GM21515 (cell line): ENCODE data around the gene CNTF.
"Not testable (repeated sequence)": the region's sequence is repeated elsewhere in the genome, so short reads cannot be mapped to it uniquely, and the experiment has no call there.

Source experiments
- ATAC-seq: cut with Tn5 transposase; IDR thresholded peaks from one replicate; pipeline ENCODE4 v1.9.1; 2021; ENCODE audit not compliant: unreplicated experiment

CNTF gene

GRCh38 chr11:58622344-58622743, at the start of gene CNTF:
TSS of gene CNTF (plus strand) at chr11:58622665. CDS start at chr11:58622753, 88 bp downstream.
- no peak for ATAC-seq

- ATAC-seq, result not testable (repeated sequence)
Measured at GRCh38 chr11:58572906-58573305, 49.6 kb upstream of the CNTF start.

- ATAC-seq, result no peak
Measured at GRCh38 chr11:58573451-58574104, 48.9 kb upstream of the CNTF start.

GRCh38 chr11:58574881-58575280, 47.6 kb upstream of the CNTF start:
- no peak for ATAC-seq

GRCh38 chr11:58575377-58576020, 47.0 kb upstream of the CNTF start, which contains the start of gene LPXN:
TSS of gene LPXN (minus strand) at chr11:58575856. CDS start at chr11:58575772, 84 bp downstream.
- no peak for ATAC-seq

GRCh38 chr11:58576887-58577471, 45.5 kb upstream of the CNTF start:
- ATAC-seq, result no peak

- peak; percentile 48 for ATAC-seq
Measured at GRCh38 chr11:58577555-58578135, 44.8 kb upstream of the CNTF start.

- no peak for ATAC-seq
Measured at GRCh38 chr11:58578136-58578634, 44.3 kb upstream of the CNTF start.

- peak; percentile 35 for ATAC-seq
Measured at GRCh38 chr11:58578635-58579191, 43.8 kb upstream of the CNTF start, which contains the start of gene ZFP91. TSS of gene ZFP91 (plus strand) at chr11:58579063. CDS start at chr11:58579282, 219 bp downstream.

GRCh38 chr11:58579192-58580129, 43.0 kb upstream of the CNTF start:
- ATAC-seq, result peak; percentile 48

- no peak for ATAC-seq
Measured at GRCh38 chr11:58580311-58580710, 42.2 kb upstream of the CNTF start.

GRCh38 chr11:58582437-58582836, 40.0 kb upstream of the CNTF start:
- no peak for ATAC-seq

GRCh38 chr11:58586998-58587397, 35.5 kb upstream of the CNTF start:
- no peak for ATAC-seq

- no peak for ATAC-seq
Measured at GRCh38 chr11:58591659-58592058, 30.8 kb upstream of the CNTF start.

- no peak for ATAC-seq
Measured at GRCh38 chr11:58592760-58593472, 29.5 kb upstream of the CNTF start.

GRCh38 chr11:58594826-58595225, 27.6 kb upstream of the CNTF start:
- ATAC-seq, result no peak

- ATAC-seq, result no peak
Measured at GRCh38 chr11:58596621-58597020, 25.8 kb upstream of the CNTF start.

- no peak for ATAC-seq
Measured at GRCh38 chr11:58597486-58598144, 24.9 kb upstream of the CNTF start.

- ATAC-seq, result no peak
Measured at GRCh38 chr11:58600510-58600909, 22.0 kb upstream of the CNTF start.
